ENCODE data around the gene PTGES3.

PTGES3 gene

GRCh38 chr12:56631790-56632700, 56.0 kb downstream of the PTGES3 start:
- in situ Hi-C loops (cut with HindIII; ENCODE audit: low sequenced_read_pairs): no loop called here

GRCh38 chr12:56630180-56630632, 57.9 kb downstream of the PTGES3 start, which contains the start of gene BAZ2A:
BAZ2A (minus strand) TSS chr12:56630326; CDS start chr12:56617530, 12,796 bp downstream.
- in situ Hi-C loops (cut with HindIII; ENCODE audit: low sequenced_read_pairs): no loop called here

DNA sequence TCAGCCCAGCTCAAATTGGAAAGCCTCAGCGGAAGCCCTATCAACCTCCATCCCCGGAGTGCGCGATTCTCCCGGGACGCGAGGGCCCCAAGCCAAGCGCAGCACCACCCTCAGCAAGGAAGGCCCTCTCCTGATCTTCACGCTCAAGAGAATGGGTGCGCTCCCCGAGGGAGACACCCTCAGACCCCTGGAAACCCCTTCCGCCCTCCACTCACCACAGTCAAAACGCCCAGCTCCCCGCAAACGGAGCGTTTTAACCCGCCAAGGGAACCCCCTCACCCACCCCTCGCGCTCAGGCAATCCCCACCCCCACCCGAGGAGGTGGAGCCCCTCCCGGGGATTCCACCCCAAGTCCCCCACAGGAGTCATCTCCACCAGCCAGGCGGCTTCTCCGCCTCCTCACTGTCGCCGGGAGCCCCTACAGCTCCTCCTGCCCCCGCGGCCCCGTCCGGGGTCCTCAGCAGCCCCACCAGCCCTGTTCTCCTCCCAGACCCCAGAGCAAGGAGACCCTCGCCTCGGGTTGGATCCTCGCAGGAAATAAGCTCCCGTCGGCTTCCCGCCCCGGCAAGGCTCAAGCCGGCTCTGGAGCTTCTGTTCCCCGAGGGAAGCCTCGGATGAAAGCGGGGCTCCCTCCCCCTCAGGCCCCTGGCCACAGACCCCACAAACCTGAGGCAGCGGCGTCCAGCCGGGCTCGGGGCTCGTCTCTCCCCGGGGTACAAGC, 58.5 kb downstream of the PTGES3 start:
- in situ Hi-C loops (cut with HindIII; ENCODE audit: low sequenced_read_pairs): loop anchor here (5.0 kb wide), 1 partner anchor 137 kb away; no protein-coding TSS in a partner anchor

- in situ Hi-C loops (cut with HindIII; ENCODE audit: low sequenced_read_pairs): loop anchor here (5.0 kb wide), 1 partner anchor 137 kb away; no protein-coding TSS in a partner anchor
Measured at GRCh38 chr12:56628671-56629458, 59.2 kb downstream of the PTGES3 start.

- in situ Hi-C loops (cut with HindIII; ENCODE audit: low sequenced_read_pairs): loop anchor here (5.0 kb wide), 1 partner anchor 134 kb away; no protein-coding TSS in a partner anchor
Measured at GRCh38 chr12:56626701-56627100, 61.4 kb downstream of the PTGES3 start.

DNA sequence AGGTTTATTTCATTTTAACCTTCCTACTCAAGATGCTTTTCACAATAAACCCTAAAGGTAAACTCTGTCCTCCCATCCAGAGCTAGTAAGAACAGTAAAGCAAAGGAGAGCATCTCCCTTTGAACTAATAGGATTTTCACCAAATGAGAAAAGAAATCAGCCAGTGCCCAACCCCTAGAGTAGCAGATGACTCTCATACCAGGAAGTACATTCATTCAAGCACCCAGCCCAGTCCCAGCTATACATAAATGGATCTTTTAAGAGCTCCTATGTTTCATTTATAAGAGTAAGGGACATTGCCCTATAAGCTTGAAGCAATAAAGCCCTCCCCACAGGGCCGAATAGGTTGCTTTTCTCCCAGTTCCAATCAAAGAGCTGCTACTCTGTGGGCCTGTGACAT, 65.5 kb downstream of the PTGES3 start:
- in situ Hi-C loops (cut with HindIII; ENCODE audit: low sequenced_read_pairs): loop anchor here (5.0 kb wide), 2 partner anchors 50 to 105 kb away; no protein-coding TSS in a partner anchor

- in situ Hi-C loops (cut with HindIII; ENCODE audit: low sequenced_read_pairs): no loop called here
Measured at GRCh38 chr12:56616925-56617324, 71.2 kb downstream of the PTGES3 start.

DNA sequence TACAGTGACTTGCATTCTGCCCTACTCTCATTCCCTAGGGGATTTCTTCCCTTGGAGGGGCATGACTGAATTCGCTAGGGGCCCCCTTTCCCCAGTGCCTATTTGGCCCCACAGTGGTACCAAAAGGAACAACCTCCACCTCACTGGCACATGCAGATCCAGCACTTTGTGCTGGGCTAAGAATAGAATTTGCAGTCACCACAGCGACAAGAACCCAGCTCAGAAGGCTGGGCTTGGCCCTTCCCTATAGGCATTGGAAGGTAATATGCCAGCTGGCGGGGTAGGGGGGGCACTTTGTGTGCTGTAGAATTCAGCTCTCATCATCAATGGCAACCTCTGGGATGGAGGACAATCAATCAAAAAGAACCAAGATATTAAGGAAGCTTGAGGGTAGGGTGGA, 71.8 kb downstream of the PTGES3 start:
- in situ Hi-C loops (cut with HindIII; ENCODE audit: low sequenced_read_pairs): no loop called here

DNA sequence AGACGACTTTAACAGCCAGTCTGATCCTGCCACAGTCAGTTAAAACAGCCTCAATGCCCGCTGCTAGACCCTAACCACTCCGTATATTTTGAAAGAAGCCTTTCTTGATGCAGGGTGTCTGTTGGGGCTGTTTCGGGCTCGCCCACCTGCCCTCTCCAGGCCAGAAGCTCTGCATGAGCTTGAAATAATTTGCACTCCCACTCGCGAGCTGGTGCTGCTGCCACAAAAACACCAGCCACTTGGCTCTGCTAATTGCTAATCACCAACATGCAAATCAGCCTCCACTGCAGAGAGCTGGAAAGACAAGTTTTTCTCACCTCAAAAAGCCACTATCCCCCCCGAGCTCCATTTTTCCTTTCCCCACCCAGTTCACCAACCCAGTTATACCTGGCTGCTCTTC, 73.5 kb downstream of the PTGES3 start:
- in situ Hi-C loops (cut with HindIII; ENCODE audit: low sequenced_read_pairs): no loop called here

Measured in endothelial cell of hepatic sinusoid (primary cell).